Keratinocyte (primary cell): Measurements from ENCODE around the gene LSAMP. TPM values are rescaled to one million over a fixed set of nuclear protein-coding genes. Genes with fewer than 3 reads are reported as not detected.

Source experiments
- DNase-seq: peaks from one replicate; pipeline ENCODE4 v3.0.0-alpha.2; 2011; ENCODE audit warnings: low read depth, missing footprints, low spot score
- FAIRE-seq: peaks from 2 replicates; lab custom pipeline; 2011; peaks lifted over from hg19 to GRCh38; lab: Jason Lieb, UNC
- H2AFZ ChIP-seq: 2 replicates; pipeline ENCODE4 v1.6.0; 2012; ENCODE audit warnings: low read length, control low read depth, inconsistent platforms; ENCODE audit not compliant: control insufficient read depth
- H3K27ac ChIP-seq: 2 replicates; pipeline ENCODE4 v1.5.1; 2011; ENCODE audit warnings: low read length; ENCODE audit not compliant: control insufficient read depth, insufficient read depth
- H3K27me3 ChIP-seq: 3 replicates; pipeline ENCODE4 v1.6.0; 2011; ENCODE audit warnings: low read length; ENCODE audit not compliant: control insufficient read depth, insufficient read depth; ENCODE audit errors: extremely low read depth
- H3K36me3 ChIP-seq, 2 experiments: 2 replicates in 1 of 2; 3 replicates in 1 of 2; pipeline ENCODE4 v1.5.1; 2011; ENCODE audit warnings: low read length in 2 of 2, mild to moderate bottlenecking in 1 of 2; ENCODE audit not compliant: control insufficient read depth in 2 of 2, insufficient read depth in 2 of 2; ENCODE audit errors: extremely low read depth in 1 of 2
- H3K4me1 ChIP-seq: 3 replicates; pipeline ENCODE4 v1.5.1; 2011; ENCODE audit warnings: low read length; ENCODE audit not compliant: control insufficient read depth, insufficient read depth; ENCODE audit errors: extremely low read depth
- H3K4me2 ChIP-seq: 3 replicates; pipeline ENCODE4 v1.6.0; 2011; ENCODE audit warnings: low read depth, low read length; ENCODE audit not compliant: control insufficient read depth, insufficient read depth; ENCODE audit errors: extremely low read depth
- H3K4me3 ChIP-seq, 3 experiments: fragments of 200-600 bp in 1 of 3; sonication (generic) in 1 of 3; 2 replicates in 2 of 3; 3 replicates in 1 of 3; pipeline ENCODE4 v1.5.1; 2011 to 2016; ENCODE audit warnings: low read length in 3 of 3, mild to moderate bottlenecking in 3 of 3, control low read depth in 2 of 3, inconsistent platforms in 1 of 3, low read depth in 1 of 3, mixed read lengths in 1 of 3, mixed run types in 1 of 3, moderate library complexity in 1 of 3; ENCODE audit not compliant: control insufficient read depth in 2 of 3, insufficient read depth in 2 of 3; ENCODE audit errors: extremely low read depth in 1 of 3
- H3K79me2 ChIP-seq: 2 replicates; pipeline ENCODE4 v1.6.0; 2012; ENCODE audit warnings: low read length; ENCODE audit not compliant: control insufficient read depth, insufficient read depth
- H3K9ac ChIP-seq: 3 replicates; pipeline ENCODE4 v1.6.0; 2011; ENCODE audit warnings: low read length; ENCODE audit not compliant: control insufficient read depth, insufficient read depth; ENCODE audit errors: extremely low read depth
- H3K9me1 ChIP-seq: 3 replicates; pipeline ENCODE4 v1.6.0; 2011; ENCODE audit warnings: low read length; ENCODE audit not compliant: control insufficient read depth, insufficient read depth; ENCODE audit errors: extremely low read depth
- H3K9me3 ChIP-seq: 2 replicates; pipeline ENCODE4 v1.5.1; 2012; ENCODE audit warnings: low read depth, low read length; ENCODE audit not compliant: control insufficient read depth
- H4K20me1 ChIP-seq: 3 replicates; pipeline ENCODE4 v1.6.0; 2011; ENCODE audit warnings: low read length; ENCODE audit not compliant: control insufficient read depth, insufficient read depth; ENCODE audit errors: extremely low read depth
- EZH2 ChIP-seq: IDR thresholded peaks from one replicate; pipeline ENCODE4 v1.6.1; 2012; ENCODE audit warnings: inconsistent platforms, mild to moderate bottlenecking, low read length, moderate library complexity
- dilution Hi-C: fragments of 300-500 bp; cut with MboI; formaldehyde crosslinking; loops from one replicate; pipeline ENCODE4 v1.7.0; 2020; ENCODE audit warnings: low sequenced_read_pairs; ENCODE audit not compliant: extremely low pct_ligation_motif_present
- polyA plus RNA-seq, 5 experiments: library from polyadenylated mRNA; depleted of rRNA in 3 of 5; stranded (reverse) in 3 of 5; stranded (forward) in 1 of 5; unstranded in 1 of 5; fragments of >200 nt; gene quantifications; 1 replicate in 1 of 5; 2 replicates in 3 of 5; 3 replicates in 1 of 5; pipeline versions ENCODE4 v1.2.1 to v1.2.3, GENCODE V29; 2011 to 2012; ENCODE audit warnings: missing spikeins in 2 of 5, low read depth in 1 of 5, low replicate concordance in 1 of 5
- TF ChIP-seq, protein P1 (sequence below), 3 experiments: IDR thresholded peaks in 1 of 3; conservative IDR thresholded peaks in 1 of 3; optimal IDR thresholded peaks in 1 of 3; 2 replicates in 2 of 3; 3 replicates in 1 of 3; pipeline versions ENCODE3 to v1.5.1; 2011; ENCODE audit warnings: low read length in 3 of 3, mild to moderate bottlenecking in 3 of 3, moderate library complexity in 2 of 3, control low read depth in 1 of 3, inconsistent platforms in 1 of 3; ENCODE audit not compliant: insufficient read depth in 2 of 3; ENCODE audit errors: extremely low read depth in 1 of 3

Gene LSAMP
- polyA plus RNA-seq, 1 donor (not counting 4 experiments of a cell fraction or from before 2014, with no cell fraction given) = 0.12 TPM

DNA sequence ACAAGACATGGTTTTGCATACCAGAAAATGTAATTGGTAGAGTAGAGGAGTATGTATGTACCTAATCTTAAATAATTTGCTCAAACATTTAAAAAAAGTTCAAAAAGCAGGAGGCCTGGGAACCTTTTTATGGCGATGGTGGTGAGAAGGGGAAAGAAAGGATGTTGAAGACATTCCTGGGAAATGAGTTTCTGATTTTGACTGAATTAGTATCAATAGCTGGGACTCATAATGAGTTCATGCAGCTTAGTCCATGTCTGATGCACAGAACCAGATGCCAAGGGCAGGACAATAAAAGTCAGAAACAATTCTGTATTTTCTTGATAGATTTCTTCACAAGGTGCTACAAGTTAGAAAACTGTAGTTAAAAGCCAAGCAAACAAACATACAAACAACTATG is 426.6 kb downstream of the LSAMP start:
- Histone ChIP-seq H3K4me1 (peaks cover 3% of the 10 kb centered on the region), H2AFZ (no peak overlapping the region), H3K36me3 (no peaks in the 10 kb centered on the region), H3K9me3 (no peaks in the 10 kb centered on the region), H3K27me3 (no peaks in the 10 kb centered on the region), H4K20me1 (no peaks in the 10 kb centered on the region), H3K27ac (no peak overlapping the region), H3K4me3 (no peak overlapping the region), H3K4me2 (no peak overlapping the region), H3K9me1 (no peaks in the 10 kb centered on the region), H3K79me2 (no peaks in the 10 kb centered on the region), H3K9ac (no peak overlapping the region)
- dilution Hi-C loops = no loop called here
- TF ChIP-seq EZH2 = no peak
- TF ChIP-seq, protein P1, sequence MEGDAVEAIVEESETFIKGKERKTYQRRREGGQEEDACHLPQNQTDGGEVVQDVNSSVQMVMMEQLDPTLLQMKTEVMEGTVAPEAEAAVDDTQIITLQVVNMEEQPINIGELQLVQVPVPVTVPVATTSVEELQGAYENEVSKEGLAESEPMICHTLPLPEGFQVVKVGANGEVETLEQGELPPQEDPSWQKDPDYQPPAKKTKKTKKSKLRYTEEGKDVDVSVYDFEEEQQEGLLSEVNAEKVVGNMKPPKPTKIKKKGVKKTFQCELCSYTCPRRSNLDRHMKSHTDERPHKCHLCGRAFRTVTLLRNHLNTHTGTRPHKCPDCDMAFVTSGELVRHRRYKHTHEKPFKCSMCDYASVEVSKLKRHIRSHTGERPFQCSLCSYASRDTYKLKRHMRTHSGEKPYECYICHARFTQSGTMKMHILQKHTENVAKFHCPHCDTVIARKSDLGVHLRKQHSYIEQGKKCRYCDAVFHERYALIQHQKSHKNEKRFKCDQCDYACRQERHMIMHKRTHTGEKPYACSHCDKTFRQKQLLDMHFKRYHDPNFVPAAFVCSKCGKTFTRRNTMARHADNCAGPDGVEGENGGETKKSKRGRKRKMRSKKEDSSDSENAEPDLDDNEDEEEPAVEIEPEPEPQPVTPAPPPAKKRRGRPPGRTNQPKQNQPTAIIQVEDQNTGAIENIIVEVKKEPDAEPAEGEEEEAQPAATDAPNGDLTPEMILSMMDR (optimal IDR thresholded peaks at IDR 0.05 in 1 of 3, IDR thresholded peaks at IDR 0.05 in 1 of 3, conservative IDR thresholded peaks at IDR 0.05 in 1 of 3; ENCODE audit: extremely low read depth in 1 of 3, insufficient read depth in 2 of 3, low read length in 3 of 3) = no peak
- FAIRE-seq (no peak), DNase-seq (no peak)

- FAIRE-seq (no peak), DNase-seq (no peak)
- dilution Hi-C loops = no loop called here
- no peak overlapping the region for H3K4me2 ChIP-seq
- H3K27me3 ChIP-seq = no peaks in the 10 kb centered on the region
- no peak overlapping the region for H3K4me3 ChIP-seq
- TF ChIP-seq, protein P1 (optimal IDR thresholded peaks at IDR 0.05 in 1 of 3, IDR thresholded peaks at IDR 0.05 in 1 of 3, conservative IDR thresholded peaks at IDR 0.05 in 1 of 3; ENCODE audit: extremely low read depth in 1 of 3, insufficient read depth in 2 of 3, low read length in 3 of 3) = no peak
- no peak for TF ChIP-seq EZH2
- H3K27ac ChIP-seq = no peak overlapping the region
- no peaks in the 10 kb centered on the region for H3K36me3 ChIP-seq
- peaks cover 3% of the 10 kb centered on the region for H3K4me1 ChIP-seq
- H3K9ac ChIP-seq = no peak overlapping the region
- H3K9me1 ChIP-seq = no peaks in the 10 kb centered on the region
- H3K79me2 ChIP-seq = no peaks in the 10 kb centered on the region
- no peaks in the 10 kb centered on the region for H3K9me3 ChIP-seq
- no peak overlapping the region for H2AFZ ChIP-seq
- H4K20me1 ChIP-seq = no peaks in the 10 kb centered on the region
These were observed 429.4 kb downstream of the LSAMP start for GRCh38 chr3:116015931-116016330.
